ENCODE measurements around the gene PSMA1.

- TF ChIP-seq EZH2phosphoT487 (conservative IDR thresholded peaks at IDR 0.05; ENCODE audit: low read length): no peak
- no peak for TF ChIP-seq CTCF (IDR thresholded peaks at IDR 0.05; ENCODE audit: insufficient read depth, low read length, poor library complexity, severe bottlenecking)
These were observed 2.1 kb upstream of the PSMA1 start for GRCh38 chr11:14522245-14522644.
